Activated CD8-positive, alpha-beta memory T cell treated with anti-CD3 and anti-CD28 coated beads for 36 hours (primary cell): Measurements from ENCODE around the gene RPL10L. TPM values are rescaled to one million over a fixed set of nuclear protein-coding genes. Genes with fewer than 3 reads are reported as not detected.

Experiments used
- CTCF ChIA-PET: fragments of 350-600 bp; sonication (Branson Sonifier 250); formaldehyde crosslinking; loops from one replicate; lab custom pipeline; 2021; ENCODE audit warnings: antibody characterized with exemption; lab: Charles Lee
- POLR2A ChIA-PET: fragments of 350-600 bp; sonication (Branson Sonifier 250); formaldehyde crosslinking; loops from one replicate; lab custom pipeline; 2021; ENCODE audit warnings: antibody characterized with exemption; lab: Charles Lee
- total RNA-seq, 2 experiments: library from RNA; stranded (reverse); gene quantifications; one replicate each; pipeline ENCODE4 v1.2.3, GENCODE V29; 2021

The RPL10L gene
- total RNA-seq: not detected

DNA sequence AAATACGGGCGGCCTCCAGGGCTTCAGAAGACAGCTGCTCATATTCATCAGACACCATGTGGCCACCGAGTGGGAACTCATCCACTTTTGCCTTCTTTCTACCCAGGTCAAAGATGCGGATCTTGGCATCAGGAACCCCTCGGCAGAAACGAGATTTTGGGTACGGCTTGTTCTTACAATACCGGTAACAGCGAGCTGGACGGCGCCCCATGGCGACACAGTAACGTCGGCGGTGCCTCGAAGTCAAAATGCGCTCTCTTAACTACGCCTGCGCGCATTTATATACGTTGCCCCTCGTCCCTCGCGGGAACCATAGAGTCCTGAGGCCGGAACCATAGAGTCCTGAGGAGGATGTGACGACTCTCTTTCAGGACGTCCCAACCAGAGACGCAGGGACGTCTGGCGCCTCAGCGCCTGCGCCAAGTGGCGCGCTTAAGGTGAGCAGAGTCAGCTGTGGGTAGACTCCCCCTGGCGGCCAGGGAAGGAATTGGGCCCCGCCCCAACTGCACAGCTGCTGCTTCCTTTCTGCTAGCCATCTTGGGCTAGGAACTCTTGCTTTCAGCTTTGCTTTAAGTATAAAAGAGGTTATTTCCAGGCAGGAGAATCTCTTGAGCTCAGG lies at the start of gene RPL10L:
Gene RPL10L (minus strand): TSS at position 256 of the 619 bp plus-strand sequence. CDS start 45 bp downstream, at position 211.
- ChIA-PET POLR2A (no interaction called here), CTCF (interaction anchor here (0.5 kb wide), 1 partner anchor 1130 kb away, joined by 4 read pairs; no protein-coding TSS in a partner anchor)

- ChIA-PET POLR2A (no interaction called here), CTCF (no interaction called here)
Observed at GRCh38 chr14:46691819-46692218, 40.2 kb upstream of the RPL10L start.

DNA sequence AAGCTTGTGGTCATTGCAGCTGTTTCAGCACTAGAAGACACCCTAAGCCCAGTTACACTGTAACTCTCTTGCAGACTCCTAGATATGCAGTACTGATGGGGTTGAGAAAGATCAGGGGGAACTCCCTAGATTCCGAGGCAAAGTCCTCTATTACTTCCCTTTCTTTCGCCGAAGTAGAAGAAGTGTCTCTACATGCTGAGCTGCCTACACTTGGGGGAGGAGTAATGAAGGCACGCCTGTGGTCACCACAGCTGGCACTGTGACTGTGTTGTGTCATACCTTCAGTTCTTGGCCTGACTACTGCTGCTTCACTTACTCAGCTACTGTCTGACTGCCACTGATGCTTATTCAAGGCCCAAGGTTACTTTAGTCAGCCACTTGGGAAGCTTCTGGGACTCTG lies 35.1 kb upstream of the RPL10L start:
- ChIA-PET POLR2A (no interaction called here), CTCF (no interaction called here)

DNA sequence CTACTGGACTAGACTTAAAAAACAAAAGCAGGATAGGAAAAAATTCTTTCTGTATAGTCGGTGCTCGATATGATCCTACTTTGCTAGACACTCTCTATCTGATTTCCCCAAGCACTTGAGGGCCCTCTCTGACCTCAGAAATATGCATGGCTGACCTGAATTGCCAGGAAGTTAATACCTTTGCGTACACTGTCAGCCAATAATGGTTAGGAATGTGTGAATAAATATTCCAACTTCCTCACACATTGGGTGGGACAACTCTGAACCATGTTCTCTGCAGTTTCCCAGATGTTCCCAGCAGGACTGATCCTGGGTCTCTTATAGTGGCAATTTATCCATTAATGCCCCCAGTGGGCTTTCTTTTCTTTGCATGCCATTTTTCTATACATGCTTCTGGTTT lies 20.5 kb upstream of the RPL10L start:
- CTCF ChIA-PET: no interaction called here

GRCh38 chr14:46663382-46663781 lies 11.8 kb upstream of the RPL10L start:
- CTCF ChIA-PET: no interaction called here
- POLR2A ChIA-PET: no interaction called here

More for the DNA sequence above, 20.5 kb upstream of the RPL10L start:
- POLR2A ChIA-PET: no interaction called here

DNA sequence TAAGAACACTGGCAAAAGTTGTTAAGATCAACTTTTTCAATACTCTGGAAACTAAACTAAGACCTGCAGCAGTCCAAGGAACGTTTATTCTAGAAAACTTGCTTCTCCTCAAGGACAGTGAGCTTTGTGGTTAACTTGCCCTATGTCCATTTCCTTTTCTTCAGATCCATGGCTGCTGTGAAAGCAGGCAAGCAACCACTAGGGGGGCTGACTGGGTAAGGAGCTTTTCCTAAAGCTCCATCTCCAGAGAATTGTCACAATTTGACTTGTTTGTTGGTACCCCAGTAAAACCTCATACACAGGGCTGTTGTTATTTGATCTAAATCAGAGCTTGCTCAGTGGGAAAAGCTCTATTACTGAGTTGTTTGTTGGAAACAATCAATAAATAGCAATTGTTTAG lies 10.1 kb upstream of the RPL10L start:
- ChIA-PET CTCF (no interaction called here), POLR2A (no interaction called here)

DNA sequence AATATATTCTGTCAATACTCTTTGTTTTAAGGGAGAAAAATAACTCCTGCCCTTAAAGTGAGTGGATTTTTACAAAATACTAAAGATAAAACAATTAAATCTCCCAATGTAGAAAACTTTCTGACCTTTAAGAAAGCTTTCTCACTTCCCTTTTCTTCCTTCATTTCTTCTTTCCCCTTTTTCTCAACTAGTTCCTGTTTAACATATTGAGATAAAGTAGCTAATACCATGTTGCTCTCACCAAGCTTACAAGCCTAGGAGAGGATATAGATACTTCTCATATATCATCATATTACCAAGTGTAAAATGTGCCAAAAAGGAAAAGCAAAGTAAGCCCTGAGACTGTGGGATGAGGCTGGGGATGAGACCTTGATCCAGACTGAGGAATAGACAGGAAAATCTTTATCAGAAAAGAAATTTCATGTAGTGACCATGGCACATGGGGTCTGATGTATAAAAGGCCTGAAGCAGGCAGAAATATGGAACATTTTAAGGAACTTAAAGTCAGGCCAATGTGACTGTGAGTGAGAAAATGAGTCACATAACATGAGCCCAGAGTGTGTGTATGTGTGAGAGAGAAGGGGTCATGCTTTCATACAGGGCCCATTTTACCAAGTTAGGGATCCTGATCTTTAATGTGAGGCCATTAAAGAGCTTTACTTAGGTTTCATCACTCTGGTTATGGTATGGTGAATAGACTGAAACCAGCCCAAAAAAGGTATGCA lies 1.6 kb upstream of the RPL10L start:
- CTCF ChIA-PET: no interaction called here
- POLR2A ChIA-PET: no interaction called here

DNA sequence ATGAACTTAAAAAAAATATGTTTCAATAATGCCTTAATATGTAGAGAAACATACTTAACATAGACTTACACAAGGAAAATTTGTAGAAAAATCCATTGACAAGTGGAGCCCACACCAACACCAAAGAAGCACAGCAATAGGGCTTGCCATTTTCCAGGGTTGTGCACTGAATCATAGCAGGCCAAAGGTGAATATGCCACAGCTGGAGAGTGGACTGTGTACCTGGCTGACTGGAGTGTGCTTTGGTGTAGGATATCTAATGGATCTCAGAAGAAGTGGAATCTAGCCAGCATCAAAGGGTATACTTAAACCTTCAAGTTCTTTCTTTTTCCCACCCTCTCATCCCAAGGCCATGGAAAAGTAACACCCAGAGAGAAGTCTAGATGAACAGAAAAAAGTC lies 4.8 kb downstream of the RPL10L start:
- POLR2A ChIA-PET: no interaction called here
- CTCF ChIA-PET: no interaction called here

GRCh38 chr14:46626876-46627275 lies 24.7 kb downstream of the RPL10L start:
- CTCF ChIA-PET: no interaction called here
- POLR2A ChIA-PET: no interaction called here
